ENCODE measurements around the gene USP6NL. TPM values are rescaled to one million over a fixed set of nuclear protein-coding genes. Genes with fewer than 3 reads are reported as not detected.

USP6NL gene
- total and polyA plus RNA-seq, 7 donors: 9.2 to 11.4 (median 10.8) TPM

DNA sequence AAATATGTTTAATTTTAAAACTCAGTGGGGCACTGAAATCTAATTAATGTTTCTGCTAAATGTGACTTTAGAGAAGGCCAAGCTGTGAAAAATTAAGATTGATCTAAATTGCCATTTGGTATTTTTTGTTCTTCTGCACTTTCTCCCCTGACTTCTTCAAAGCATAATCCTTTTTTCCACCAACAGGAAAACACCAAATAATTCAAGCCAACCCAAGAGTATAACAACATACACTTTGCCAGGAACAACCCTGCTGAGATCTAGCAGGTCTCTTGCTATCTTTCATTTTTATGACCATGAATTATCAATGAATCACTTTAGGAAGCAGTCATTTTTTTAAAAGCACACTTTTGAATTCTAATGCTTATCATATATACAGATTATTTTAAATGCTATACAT, 100.1 kb downstream of the USP6NL start:
- intact Hi-C loops (cut with DNase I): no loop called here

DNA sequence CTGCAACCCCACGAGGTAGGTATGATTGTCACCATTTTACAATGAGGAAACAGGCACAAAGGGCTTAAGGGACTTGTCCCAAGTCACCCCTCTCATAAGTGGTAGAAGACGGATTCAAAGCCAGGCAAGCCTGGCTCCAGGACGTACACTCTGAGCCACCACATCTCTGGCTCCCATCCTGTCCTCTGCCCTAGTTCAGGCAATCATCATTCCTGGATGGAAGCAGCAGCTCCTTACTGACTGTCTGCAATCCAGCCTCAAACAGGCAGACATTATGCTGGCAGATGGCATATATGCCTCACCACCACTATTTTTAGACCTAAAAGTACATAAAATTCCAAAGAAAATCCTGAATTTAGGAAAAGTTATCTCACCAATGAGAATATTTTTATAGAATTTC, 100.7 kb downstream of the USP6NL start:
- TF ChIP-seq POLR2A (IDR thresholded peaks at IDR 0.05) (no peak), POLR2AphosphoS5 (IDR thresholded peaks at IDR 0.05) (no peak), EP300 (IDR thresholded peaks at IDR 0.05) (no peak)
- TF ChIP-seq, protein P1, sequence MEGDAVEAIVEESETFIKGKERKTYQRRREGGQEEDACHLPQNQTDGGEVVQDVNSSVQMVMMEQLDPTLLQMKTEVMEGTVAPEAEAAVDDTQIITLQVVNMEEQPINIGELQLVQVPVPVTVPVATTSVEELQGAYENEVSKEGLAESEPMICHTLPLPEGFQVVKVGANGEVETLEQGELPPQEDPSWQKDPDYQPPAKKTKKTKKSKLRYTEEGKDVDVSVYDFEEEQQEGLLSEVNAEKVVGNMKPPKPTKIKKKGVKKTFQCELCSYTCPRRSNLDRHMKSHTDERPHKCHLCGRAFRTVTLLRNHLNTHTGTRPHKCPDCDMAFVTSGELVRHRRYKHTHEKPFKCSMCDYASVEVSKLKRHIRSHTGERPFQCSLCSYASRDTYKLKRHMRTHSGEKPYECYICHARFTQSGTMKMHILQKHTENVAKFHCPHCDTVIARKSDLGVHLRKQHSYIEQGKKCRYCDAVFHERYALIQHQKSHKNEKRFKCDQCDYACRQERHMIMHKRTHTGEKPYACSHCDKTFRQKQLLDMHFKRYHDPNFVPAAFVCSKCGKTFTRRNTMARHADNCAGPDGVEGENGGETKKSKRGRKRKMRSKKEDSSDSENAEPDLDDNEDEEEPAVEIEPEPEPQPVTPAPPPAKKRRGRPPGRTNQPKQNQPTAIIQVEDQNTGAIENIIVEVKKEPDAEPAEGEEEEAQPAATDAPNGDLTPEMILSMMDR (IDR thresholded peaks at IDR 0.05): no peak
- no peaks in the 10 kb centered on the region for H3K9me3 ChIP-seq
- no peak overlapping the region for H3K27ac ChIP-seq
- H3K27me3 ChIP-seq: no peaks in the 10 kb centered on the region
- intact Hi-C loops (cut with DNase I): no loop called here
- no peak for DNase-seq
- peaks cover 0 to 4% (median 0%) of the 10 kb centered on the region in 4 donors for H3K36me3 ChIP-seq
- 76 to 89% methylated on average over 3 of the region's 3 CpGs for WGBS, 2 donors
- H3K4me3 ChIP-seq: no peak overlapping the region
- H3K4me1 ChIP-seq: no peaks in the 10 kb centered on the region

More for the DNA sequence above, 100.1 kb downstream of the USP6NL start:
- no peaks in the 10 kb centered on the region for H3K4me1 ChIP-seq
- H3K9me3 ChIP-seq: no peaks in the 10 kb centered on the region
- no peak overlapping the region for H3K4me3 ChIP-seq
- no peak overlapping the region for H3K27ac ChIP-seq
- peaks cover 0 to 4% (median 0%) of the 10 kb centered on the region in 4 donors for H3K36me3 ChIP-seq
- no peak for DNase-seq
- TF ChIP-seq POLR2AphosphoS5 (IDR thresholded peaks at IDR 0.05): no peak
- TF ChIP-seq, protein P1 (IDR thresholded peaks at IDR 0.05): no peak
- no peak for TF ChIP-seq POLR2A (IDR thresholded peaks at IDR 0.05)
- TF ChIP-seq EP300 (IDR thresholded peaks at IDR 0.05): no peak
- H3K27me3 ChIP-seq: no peaks in the 10 kb centered on the region

DNA sequence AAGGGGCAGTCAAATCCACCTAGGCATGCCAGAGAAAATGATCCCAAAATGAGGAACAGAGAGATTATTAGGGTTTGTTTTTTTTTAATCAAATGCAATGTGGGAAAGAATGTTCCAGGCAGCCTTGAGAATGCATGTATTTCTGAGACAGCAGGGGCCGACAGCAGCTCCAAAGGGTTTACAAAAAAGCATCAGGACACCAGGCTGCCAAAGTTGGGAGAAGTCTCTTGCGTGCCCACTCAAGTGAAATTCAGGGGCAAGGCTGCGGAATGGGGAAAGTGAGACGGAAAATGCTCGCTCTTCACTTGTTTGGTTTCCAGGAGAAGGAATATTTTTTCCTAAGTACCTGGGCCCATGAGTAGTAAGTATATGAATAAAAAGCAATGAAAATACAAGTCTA, 101.2 kb downstream of the USP6NL start:
- Histone ChIP-seq H3K9me3 (no peaks in the 10 kb centered on the region), H3K4me1 (no peaks in the 10 kb centered on the region), H3K36me3 (peaks cover 0 to 4% (median 0%) of the 10 kb centered on the region in 4 donors), H3K27me3 (no peaks in the 10 kb centered on the region), H3K4me3 (no peak overlapping the region), H3K27ac (no peak overlapping the region)
- DNase-seq: no peak
- no peak for TF ChIP-seq EP300 (IDR thresholded peaks at IDR 0.05)
- TF ChIP-seq POLR2AphosphoS5 (IDR thresholded peaks at IDR 0.05): no peak
- TF ChIP-seq POLR2A (IDR thresholded peaks at IDR 0.05): no peak
- TF ChIP-seq, protein P1 (IDR thresholded peaks at IDR 0.05): no peak
- 96 to 97% methylated on average over 5 of the region's 5 CpGs for WGBS, 2 donors
- intact Hi-C loops (cut with DNase I): no loop called here

DNA sequence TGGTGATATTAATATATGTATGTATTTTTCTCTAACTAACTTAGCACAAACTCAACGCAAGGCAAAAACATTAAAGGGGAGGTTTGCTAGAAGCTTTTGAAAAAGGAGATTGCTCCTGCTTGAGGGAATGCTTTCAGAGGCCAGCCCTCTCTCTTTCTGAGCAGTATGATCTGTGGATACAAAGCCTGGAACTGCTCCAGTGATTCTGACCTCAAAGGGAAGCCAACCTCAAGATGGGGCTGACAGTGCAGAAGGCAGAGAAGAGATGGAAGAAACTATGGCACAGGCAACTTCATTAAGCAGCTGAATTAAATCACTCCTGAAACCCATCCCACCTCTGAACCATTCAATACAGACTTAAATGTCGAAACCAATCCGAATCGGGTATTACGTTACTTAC, 102.4 kb downstream of the USP6NL start:
- H3K27me3 ChIP-seq: no peaks in the 10 kb centered on the region
- H3K9me3 ChIP-seq: no peaks in the 10 kb centered on the region
- no peaks in the 10 kb centered on the region for H3K4me1 ChIP-seq
- DNase-seq: no peak
- 97% methylated on average over 5 of the region's 5 CpGs for WGBS, 2 donors
- intact Hi-C loops (cut with DNase I): no loop called here
- no peak overlapping the region for H3K27ac ChIP-seq
- no peak overlapping the region for H3K4me3 ChIP-seq
- TF ChIP-seq EP300 (IDR thresholded peaks at IDR 0.05): no peak
- TF ChIP-seq, protein P1 (IDR thresholded peaks at IDR 0.05): no peak
- TF ChIP-seq POLR2AphosphoS5 (IDR thresholded peaks at IDR 0.05): no peak
- TF ChIP-seq POLR2A (IDR thresholded peaks at IDR 0.05): no peak
- H3K36me3 ChIP-seq: peaks cover 0 to 4% (median 0%) of the 10 kb centered on the region in 4 donors

DNA sequence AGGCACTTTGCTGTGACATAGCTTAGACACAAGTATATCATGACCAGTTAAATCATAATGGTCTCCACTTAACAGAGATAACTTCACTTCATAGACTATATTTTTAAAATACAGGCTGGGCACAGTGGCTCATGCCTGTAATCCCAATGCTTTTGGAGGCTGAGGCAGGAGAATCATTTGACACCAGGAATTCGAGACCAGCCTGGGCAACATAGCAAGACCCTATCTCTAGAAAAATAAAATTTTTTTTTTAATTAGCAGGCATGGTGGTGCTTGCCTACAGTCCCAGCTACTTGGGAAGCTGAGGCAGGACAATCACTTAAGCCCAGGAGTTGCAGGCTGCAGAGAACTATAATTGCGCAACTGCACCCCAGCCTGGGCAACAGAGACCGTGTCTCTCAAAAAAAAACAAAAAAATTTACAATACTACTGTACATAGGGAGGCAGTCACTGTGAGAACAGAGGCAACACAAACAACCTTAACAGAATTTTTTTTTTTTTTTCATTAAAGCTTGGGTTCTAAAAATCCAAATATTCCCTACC, 105.1 kb downstream of the USP6NL start:
- no peak overlapping the region for H3K4me3 ChIP-seq
- DNase-seq: no peak
- TF ChIP-seq, protein P1 (IDR thresholded peaks at IDR 0.05): no peak
- TF ChIP-seq POLR2A (IDR thresholded peaks at IDR 0.05) (no peak), EP300 (IDR thresholded peaks at IDR 0.05) (no peak), POLR2AphosphoS5 (IDR thresholded peaks at IDR 0.05) (no peak)
- intact Hi-C loops (cut with DNase I): no loop called here
- H3K36me3 ChIP-seq: peaks cover 0 to 4% (median 0%) of the 10 kb centered on the region in 4 donors
- no peaks in the 10 kb centered on the region for H3K9me3 ChIP-seq
- 90 to 93% methylated on average over 3 of the region's 3 CpGs for WGBS, 2 donors
- H3K4me1 ChIP-seq: no peaks in the 10 kb centered on the region
- H3K27me3 ChIP-seq: no peaks in the 10 kb centered on the region
- H3K27ac ChIP-seq: no peak overlapping the region

Measured in sigmoid colon (tissue), 7 donors.